ENCODE measurements around the gene ZNF362. TPM values are rescaled to one million over a fixed set of nuclear protein-coding genes. Genes with fewer than 3 reads are reported as not detected.
A peak's percentile ranks its signal among the peaks of the same experiment; 100 is the strongest.

Gene ZNF362
- total and polyA plus RNA-seq, 2 experiments from 2014 or later = 11.0 to 12.9 TPM

DNA sequence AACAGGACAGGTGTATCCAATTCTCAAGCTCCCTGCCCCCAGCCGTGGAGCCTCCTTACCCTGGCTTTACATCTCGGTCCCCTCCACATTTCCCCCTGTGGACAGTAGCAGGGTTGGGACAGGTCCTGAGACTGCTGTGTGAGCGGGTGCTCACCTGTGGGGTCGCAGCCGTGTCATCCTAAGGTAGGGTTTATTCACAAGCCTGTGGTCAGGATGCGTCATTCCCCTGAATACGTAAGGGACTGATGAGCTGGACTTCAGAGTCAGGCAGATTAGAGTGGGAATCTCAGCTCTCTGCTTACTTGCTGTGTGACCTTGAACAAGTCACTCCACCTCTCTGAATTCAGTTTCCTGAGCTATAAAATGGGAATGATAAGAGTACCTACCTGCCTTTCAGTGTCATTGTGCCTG lies 17.7 kb downstream of the ZNF362 start:
- H3K4me3 Mint-ChIP-seq = no peak overlapping the region
- peaks cover 10% of the 10 kb centered on the region for H3K27me3 Mint-ChIP-seq (ENCODE audit: insufficient read depth, low read depth, poor library complexity)
- ATAC-seq (no peak), DNase-seq (ENCODE audit: low spot score) (no peak)
- no peaks in the 10 kb centered on the region; the same call in none of the 2 replicates for H4K20me1 ChIP-seq (replicated peaks; ENCODE audit: insufficient read depth)
- H3K27me3 ChIP-seq (ENCODE audit: insufficient read depth) = no peaks in the 10 kb centered on the region
- no peak for TF ChIP-seq EZH2phosphoT487 (IDR thresholded peaks at IDR 0.05; ENCODE audit: unreplicated experiment)
- TF ChIP-seq STAT1 (IDR thresholded peaks at IDR 0.05; ENCODE audit: unreplicated experiment) = no peak
- no peak for TF ChIP-seq JUNB (IDR thresholded peaks at IDR 0.05; ENCODE audit: unreplicated experiment)
- no peak for TF ChIP-seq EZH2 (IDR thresholded peaks at IDR 0.05; ENCODE audit: low read depth, unreplicated experiment)
- no peak for TF ChIP-seq CREB1 (CRISPR knock-in tag; IDR thresholded peaks at IDR 0.05; ENCODE audit: low read depth)
- TF ChIP-seq ZNF331 (CRISPR knock-in tag; IDR thresholded peaks at IDR 0.05; ENCODE audit: low read depth) = no peak
- TF ChIP-seq POLR2AphosphoS5 (IDR thresholded peaks at IDR 0.05; ENCODE audit: low read depth) = no peak
- TF ChIP-seq REST (IDR thresholded peaks at IDR 0.05; ENCODE audit: unreplicated experiment) = no peak
- no peak for TF ChIP-seq CTCF (conservative IDR thresholded peaks at IDR 0.05; ENCODE audit: low read depth in 2 of 2)
- TF ChIP-seq ZNF114 (CRISPR knock-in tag; IDR thresholded peaks at IDR 0.05) = no peak
- no peak for TF ChIP-seq NANOG (IDR thresholded peaks at IDR 0.05; ENCODE audit: borderline replicate concordance)
- no peak for TF ChIP-seq ZNF462 (CRISPR knock-in tag; IDR thresholded peaks at IDR 0.05)
- no peak for TF ChIP-seq ETS1 (IDR thresholded peaks at IDR 0.05)
- no peak overlapping the region; the same call in 1 of the 2 replicates for H3K27ac Mint-ChIP-seq
- peaks cover 42% of the 10 kb centered on the region for H3K4me1 Mint-ChIP-seq
- H3K36me3 Mint-ChIP-seq (ENCODE audit: low read depth) = peaks cover 18% of the 10 kb centered on the region
- H3K79me2 ChIP-seq (replicated peaks; ENCODE audit: insufficient read depth) = 0 out of 2 replicates have a peak, but pooled peaks cover 9% of the 10 kb centered on the region
- no peaks in the 10 kb centered on the region for H3F3A ChIP-seq (replicated peaks; ENCODE audit: low read depth)
- H3K9me3 Mint-ChIP-seq = no peaks in the 10 kb centered on the region
- H3K27ac ChIP-seq (ENCODE audit: low read depth) = no peak overlapping the region
- H3K4me2 ChIP-seq = peak overlapping the region; percentile 62; the same call in 1 of the 2 replicates
- H2AFZ ChIP-seq = no peak overlapping the region
- H3K9me2 ChIP-seq (ENCODE audit: insufficient read depth) = no peaks in the 10 kb centered on the region
- peaks cover 10% of the 10 kb centered on the region for H3K4me1 ChIP-seq (ENCODE audit: insufficient read depth)
- H3K36me3 ChIP-seq (ENCODE audit: insufficient read depth) = no peaks in the 10 kb centered on the region
- no peak overlapping the region for H3K4me3 ChIP-seq
